Testis (tissue), 3 donors: Measurements from ENCODE around the gene MAP4K4. TPM values are rescaled to one million over a fixed set of nuclear protein-coding genes. Genes with fewer than 3 reads are reported as not detected.

Experiments used
- DNase-seq: peaks from one replicate; pipeline ENCODE4 v3.0.0-alpha.2; 2019
- H3K27ac ChIP-seq, 2 donors: fragments of 200-600 bp; sonication (generic); one replicate each; pipeline ENCODE4 v1.5.1; 2019
- H3K27me3 ChIP-seq: fragments of 200-600 bp; sonication (generic); one replicate; pipeline ENCODE4 v1.5.1; 2019
- H3K36me3 ChIP-seq: fragments of 200-600 bp; sonication (generic); one replicate; pipeline ENCODE4 v1.5.1; 2017; ENCODE audit warnings: low read depth; ENCODE audit errors: missing control alignments
- H3K4me1 ChIP-seq: fragments of 200-600 bp; sonication (generic); one replicate; pipeline ENCODE4 v1.5.1; 2019
- H3K4me3 ChIP-seq, 2 donors: fragments of 200-600 bp; sonication (generic); one replicate each; pipeline ENCODE4 v1.5.1; 2017 to 2019
- H3K9me3 ChIP-seq: fragments of 200-600 bp; sonication (generic); one replicate; pipeline ENCODE4 v1.5.1; 2017
- POLR2A ChIP-seq: fragments of 450-650 bp; IDR thresholded peaks from one replicate; pipeline ENCODE4 v1.6.1; 2017; ENCODE audit warnings: antibody characterized with exemption, mild to moderate bottlenecking, moderate library complexity
- WGBS, 2 donors: methylation state at CpG; one replicate each; pipeline ENCODE4 v1.1.5; 2018; 5-methylcytosine and 5-hydroxymethylcytosine counted together
- intact Hi-C: fragments of 100-400 bp; cut with DNase I; formaldehyde crosslinking; loops from one replicate; pipeline ENCODE4 v1.15.1; 2023; ENCODE audit warnings: low total_unique reads
- polyA plus RNA-seq: library from polyadenylated mRNA; stranded (reverse); fragments of 350-450 nt; fragmentation: Illumina TruSeq; extraction: RNeasy Lipid Tissue Mini Kit (QIAGEN cat#74804); gene quantifications from one replicate; pipeline ENCODE4 v1.2.3, GENCODE V29; 2014; ENCODE audit warnings: low read depth, low replicate concordance; ENCODE audit not compliant: insufficient read depth
- total RNA-seq, 2 donors: library from RNA; depleted of rRNA; stranded (reverse); fragments of >200 nt; gene quantifications; one replicate each; pipeline ENCODE4 v1.2.3, GENCODE V29; 2016
- TF ChIP-seq, protein P1 (sequence below), 3 experiments: fragments of 450-650 bp in 2 of 3; fragments of 200-600 bp in 1 of 3; sonication (generic) in 1 of 3; IDR thresholded peaks; one replicate each; pipeline ENCODE4 v1.5.1; 2016 to 2019; ENCODE audit warnings: antibody characterized with exemption in 3 of 3, mild to moderate bottlenecking in 2 of 3, moderate library complexity in 1 of 3

The MAP4K4 gene
- total and polyA plus RNA-seq, 3 donors from 2014 or later = 88.2 to 194 (median 174) TPM

DNA sequence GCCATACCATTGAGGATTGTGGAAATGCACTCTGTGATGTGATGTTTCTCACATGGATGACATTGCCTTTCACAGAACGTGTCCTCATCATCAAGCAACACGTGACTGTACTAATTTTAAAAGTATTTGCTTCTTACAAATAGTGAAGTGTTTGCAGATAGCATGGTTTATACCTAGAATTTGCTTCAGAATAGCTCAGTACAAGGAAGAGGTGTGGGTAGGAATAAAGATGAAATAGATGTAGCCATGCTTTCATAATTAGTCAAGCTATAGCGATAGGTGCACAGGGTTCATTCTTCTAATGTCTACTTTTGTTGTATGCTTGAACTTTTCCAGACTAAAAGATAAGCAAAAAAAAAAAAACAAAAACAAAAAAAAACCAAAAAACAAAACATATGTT is 27.5 kb downstream of the MAP4K4 start:
- 77 to 85% methylated on average over 3 of the region's 3 CpGs for WGBS, 2 donors
- intact Hi-C loops = no loop called here
- no peak overlapping the region for H3K4me3 ChIP-seq

DNA sequence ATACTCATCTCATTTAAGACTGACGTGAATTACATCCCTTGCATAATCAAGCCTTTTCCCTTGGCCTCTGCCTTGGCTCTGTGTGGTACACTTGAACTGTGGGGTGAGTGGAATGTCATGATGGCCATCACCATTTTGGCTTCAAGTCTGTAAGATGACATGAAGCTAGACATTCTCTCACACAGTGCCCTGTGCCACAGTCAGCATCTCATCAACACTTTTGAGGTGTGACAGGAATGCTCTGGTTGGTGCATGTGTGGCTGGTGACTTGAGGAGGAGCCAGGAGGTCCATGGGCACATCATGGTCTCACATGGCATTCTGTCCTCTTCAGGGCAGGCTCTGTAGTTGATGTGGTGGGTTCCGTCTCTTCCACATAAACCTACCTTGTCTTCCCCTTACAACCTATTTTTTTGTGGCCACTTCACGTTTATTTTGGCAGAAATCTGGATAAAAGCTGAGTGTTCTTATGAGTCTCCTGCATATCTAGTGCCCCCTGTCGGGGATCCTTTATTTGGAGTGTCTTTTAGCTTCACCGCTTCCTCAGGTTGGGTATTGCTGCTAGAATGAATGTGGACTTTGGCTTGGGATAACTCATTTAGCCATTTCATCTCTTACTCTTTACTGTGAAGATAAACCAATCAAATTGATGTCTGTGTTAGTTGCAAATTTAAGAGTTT is 28.1 kb downstream of the MAP4K4 start:
- Histone ChIP-seq H3K36me3 (no peaks in the 10 kb centered on the region), H3K27ac (no peak overlapping the region), H3K9me3 (no peaks in the 10 kb centered on the region), H3K27me3 (no peaks in the 10 kb centered on the region), H3K4me1 (no peaks in the 10 kb centered on the region), H3K4me3 (no peak overlapping the region)
- TF ChIP-seq, protein P1, sequence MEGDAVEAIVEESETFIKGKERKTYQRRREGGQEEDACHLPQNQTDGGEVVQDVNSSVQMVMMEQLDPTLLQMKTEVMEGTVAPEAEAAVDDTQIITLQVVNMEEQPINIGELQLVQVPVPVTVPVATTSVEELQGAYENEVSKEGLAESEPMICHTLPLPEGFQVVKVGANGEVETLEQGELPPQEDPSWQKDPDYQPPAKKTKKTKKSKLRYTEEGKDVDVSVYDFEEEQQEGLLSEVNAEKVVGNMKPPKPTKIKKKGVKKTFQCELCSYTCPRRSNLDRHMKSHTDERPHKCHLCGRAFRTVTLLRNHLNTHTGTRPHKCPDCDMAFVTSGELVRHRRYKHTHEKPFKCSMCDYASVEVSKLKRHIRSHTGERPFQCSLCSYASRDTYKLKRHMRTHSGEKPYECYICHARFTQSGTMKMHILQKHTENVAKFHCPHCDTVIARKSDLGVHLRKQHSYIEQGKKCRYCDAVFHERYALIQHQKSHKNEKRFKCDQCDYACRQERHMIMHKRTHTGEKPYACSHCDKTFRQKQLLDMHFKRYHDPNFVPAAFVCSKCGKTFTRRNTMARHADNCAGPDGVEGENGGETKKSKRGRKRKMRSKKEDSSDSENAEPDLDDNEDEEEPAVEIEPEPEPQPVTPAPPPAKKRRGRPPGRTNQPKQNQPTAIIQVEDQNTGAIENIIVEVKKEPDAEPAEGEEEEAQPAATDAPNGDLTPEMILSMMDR (IDR thresholded peaks at IDR 0.05) = no peak
- TF ChIP-seq POLR2A = no peak
- intact Hi-C loops = no loop called here
- WGBS, 2 donors = 62 to 78% methylated on average over 5 of the region's 5 CpGs
- DNase-seq = no peak

More for the DNA sequence above, 27.5 kb downstream of the MAP4K4 start:
- Histone ChIP-seq H3K9me3 (no peaks in the 10 kb centered on the region), H3K36me3 (no peaks in the 10 kb centered on the region), H3K27ac (no peak overlapping the region), H3K4me1 (no peaks in the 10 kb centered on the region), H3K27me3 (no peaks in the 10 kb centered on the region)
- TF ChIP-seq, protein P1 (IDR thresholded peaks at IDR 0.05) = no peak
- no peak for TF ChIP-seq POLR2A
- no peak for DNase-seq

DNA sequence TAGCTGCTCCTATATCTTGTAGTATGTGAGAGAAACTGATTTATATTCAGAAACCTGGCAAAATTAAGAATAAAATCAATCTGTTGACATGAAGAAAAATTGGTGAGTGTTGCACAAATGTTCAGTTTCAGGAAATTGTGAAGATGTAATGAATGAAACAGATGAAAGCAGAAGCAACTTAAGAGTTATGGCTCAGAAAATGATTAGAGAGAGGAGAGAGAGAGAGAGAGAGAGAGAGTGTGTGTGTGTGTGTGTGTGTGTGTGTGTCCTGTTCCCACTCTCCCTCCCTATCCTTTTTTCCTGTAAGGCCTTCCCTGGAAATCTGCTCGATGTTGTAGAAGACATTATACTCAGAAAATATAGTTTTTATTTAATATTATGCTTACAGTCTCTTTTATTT is 31.4 kb downstream of the MAP4K4 start:
- 23 to 48% methylated on average over 1 of the region's 1 CpG for WGBS, 2 donors
- Histone ChIP-seq H3K4me3 (no peak overlapping the region), H3K36me3 (no peaks in the 10 kb centered on the region), H3K9me3 (no peaks in the 10 kb centered on the region), H3K4me1 (peaks cover 12% of the 10 kb centered on the region), H3K27ac (no peak overlapping the region), H3K27me3 (no peaks in the 10 kb centered on the region)
- no peak for DNase-seq
- no peak for TF ChIP-seq POLR2A
- TF ChIP-seq, protein P1 (IDR thresholded peaks at IDR 0.05) = no peak
- intact Hi-C loops = no loop called here

DNA sequence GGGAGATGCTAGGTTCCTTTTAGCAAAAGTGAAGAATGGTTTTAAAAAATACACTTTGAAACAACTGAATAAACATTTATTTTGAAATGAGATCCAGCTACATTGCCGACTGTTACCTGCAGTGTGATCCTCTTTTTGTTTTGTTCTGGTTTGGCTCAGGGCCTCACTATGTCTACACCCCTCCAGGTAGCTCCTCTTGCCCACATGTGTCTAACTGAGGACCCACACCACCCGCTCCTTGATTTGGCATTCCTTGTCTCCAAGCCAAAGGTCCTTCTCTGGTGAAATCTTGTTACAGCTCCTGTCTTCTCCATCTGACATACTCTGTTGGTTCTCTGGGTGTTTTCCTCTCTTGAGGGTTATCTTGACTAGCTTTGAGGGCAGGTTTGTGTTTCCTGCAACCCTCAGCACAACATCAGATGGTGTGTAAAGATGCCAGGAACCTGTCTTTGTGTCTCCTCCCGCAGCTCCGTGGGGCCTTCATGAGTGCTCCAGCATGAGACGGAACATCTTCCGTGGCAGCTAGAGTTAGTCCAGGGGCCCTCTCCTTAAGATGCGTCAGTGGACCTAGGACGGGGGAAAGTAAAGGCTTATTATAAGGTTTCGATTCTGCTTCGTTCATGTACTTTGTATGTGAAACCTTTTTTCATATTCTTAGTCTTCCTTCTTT is 32.1 kb downstream of the MAP4K4 start:
- H3K27me3 ChIP-seq = no peaks in the 10 kb centered on the region
- peaks cover 18% of the 10 kb centered on the region for H3K4me1 ChIP-seq
- 77 to 82% methylated on average over 10 of the region's 10 CpGs for WGBS, 2 donors
- intact Hi-C loops = no loop called here
- no peak overlapping the region for H3K27ac ChIP-seq
- TF ChIP-seq POLR2A = no peak
- TF ChIP-seq, protein P1 (IDR thresholded peaks at IDR 0.05) = no peak
- H3K9me3 ChIP-seq = no peaks in the 10 kb centered on the region
- DNase-seq = no peak
- no peak overlapping the region for H3K4me3 ChIP-seq
- no peaks in the 10 kb centered on the region for H3K36me3 ChIP-seq
